Ovary (tissue), 9 donors: ENCODE data around the gene SUPT4H1. TPM values are rescaled to one million over a fixed set of nuclear protein-coding genes. Genes with fewer than 3 reads are reported as not detected.

Source experiments
- DNase-seq, 5 donors: peaks; one replicate each; pipeline ENCODE4 v3.0.0-alpha.2; 2019 to 2020
- H3K27ac ChIP-seq, 2 donors: fragments of 200-600 bp; one replicate each; pipeline versions ENCODE4 v1.5.1 to v1.8.0; 2019 to 2022
- H3K27me3 ChIP-seq: fragments of 200-600 bp; one replicate; pipeline ENCODE4 v1.8.0; 2022
- H3K36me3 ChIP-seq: fragments of 200-600 bp; sonication (generic); one replicate; pipeline ENCODE4 v1.5.1; 2019
- H3K4me1 ChIP-seq: one replicate; pipeline ENCODE4 v1.8.1; 2013; ENCODE audit warnings: mild to moderate bottlenecking, moderate library complexity; ENCODE audit not compliant: insufficient read depth
- H3K4me3 ChIP-seq: fragments of 200-600 bp; sonication (generic); one replicate; pipeline ENCODE4 v1.5.1; 2017
- H3K9me3 ChIP-seq, 2 donors: fragments of 200-600 bp in 1 of 2; sonication (generic) in 1 of 2; one replicate each; pipeline versions ENCODE4 v1.5.1 to v1.8.1; 2013 to 2019; ENCODE audit warnings: mild to moderate bottlenecking in 1 of 2, moderate library complexity in 1 of 2
- EP300 ChIP-seq: sonication (generic); formaldehyde crosslinking; IDR thresholded peaks from one replicate; pipeline ENCODE4 v1.6.1; 2017; ENCODE audit warnings: antibody characterized with exemption
- POLR2A ChIP-seq: fragments of 450-650 bp; IDR thresholded peaks from one replicate; pipeline ENCODE4 v1.6.1; 2017; ENCODE audit warnings: antibody characterized with exemption, mild to moderate bottlenecking, moderate library complexity
- WGBS, 3 donors: extraction: QIAGEN DNeasy Blood & Tissue Kit in 1 of 3; methylation state at CpG; one replicate each; pipeline versions ENCODE4 v1.1.5 to v1.1.7; 2013 to 2017; 5-methylcytosine and 5-hydroxymethylcytosine counted together
- intact Hi-C, 4 donors: fragments of 100-400 bp; cut with DNase I; formaldehyde crosslinking; loops; one replicate each; pipeline versions ENCODE4 v1.11.0 to v1.15.1; 2022 to 2023
- polyA plus RNA-seq, 2 donors: library from polyadenylated mRNA; stranded (reverse); fragments of 200-250 nt in 1 of 2; fragments of 350-450 nt in 1 of 2; fragmentation: Illumina TruSeq in 1 of 2; extraction: RNeasy Lipid Tissue Mini Kit (QIAGEN cat#74804) in 1 of 2; gene quantifications; one replicate each; pipeline ENCODE4 v1.2.3, GENCODE V29; 2013 to 2014
- total RNA-seq, 7 donors: library from RNA; depleted of rRNA in 2 of 7; stranded (reverse); fragments of >200 nt in 2 of 7; fragmentation: NEBNext Ultra II Directional in 3 of 7; extraction: Animal tissue kit (Norgen Biotek cat#: 25700) in 3 of 7; gene quantifications; one replicate each; pipeline versions ENCODE4 v1.1.0 to v1.2.4, GENCODE V29; 2016 to 2023
- TF ChIP-seq, protein P1 (sequence below), 3 donors: fragments of 450-650 bp in 2 of 3; fragments of 200-600 bp in 1 of 3; IDR thresholded peaks; one replicate each; pipeline versions ENCODE4 v1.5.1 to v1.8.0; 2016 to 2022; ENCODE audit warnings: antibody characterized with exemption in 3 of 3, mild to moderate bottlenecking in 1 of 3
- donor health status: DM: no; HTN: no; CAD: no; lungs with moderate emphysema.
- donor health status: DM: no; HTN: no; CAD: no.
- donor health status: Bipolar disorder and iron deficiency.
- donor health status: DM: yes; HTN: yes; CAD: no.
- donor health status: DM: no; HTN: no; CAD: no.
- donor health status: DM: yes; HTN: yes; CAD: no.

The SUPT4H1 gene
- total and polyA plus RNA-seq, 9 donors = 43.7 to 182 (median 66.0) TPM

DNA sequence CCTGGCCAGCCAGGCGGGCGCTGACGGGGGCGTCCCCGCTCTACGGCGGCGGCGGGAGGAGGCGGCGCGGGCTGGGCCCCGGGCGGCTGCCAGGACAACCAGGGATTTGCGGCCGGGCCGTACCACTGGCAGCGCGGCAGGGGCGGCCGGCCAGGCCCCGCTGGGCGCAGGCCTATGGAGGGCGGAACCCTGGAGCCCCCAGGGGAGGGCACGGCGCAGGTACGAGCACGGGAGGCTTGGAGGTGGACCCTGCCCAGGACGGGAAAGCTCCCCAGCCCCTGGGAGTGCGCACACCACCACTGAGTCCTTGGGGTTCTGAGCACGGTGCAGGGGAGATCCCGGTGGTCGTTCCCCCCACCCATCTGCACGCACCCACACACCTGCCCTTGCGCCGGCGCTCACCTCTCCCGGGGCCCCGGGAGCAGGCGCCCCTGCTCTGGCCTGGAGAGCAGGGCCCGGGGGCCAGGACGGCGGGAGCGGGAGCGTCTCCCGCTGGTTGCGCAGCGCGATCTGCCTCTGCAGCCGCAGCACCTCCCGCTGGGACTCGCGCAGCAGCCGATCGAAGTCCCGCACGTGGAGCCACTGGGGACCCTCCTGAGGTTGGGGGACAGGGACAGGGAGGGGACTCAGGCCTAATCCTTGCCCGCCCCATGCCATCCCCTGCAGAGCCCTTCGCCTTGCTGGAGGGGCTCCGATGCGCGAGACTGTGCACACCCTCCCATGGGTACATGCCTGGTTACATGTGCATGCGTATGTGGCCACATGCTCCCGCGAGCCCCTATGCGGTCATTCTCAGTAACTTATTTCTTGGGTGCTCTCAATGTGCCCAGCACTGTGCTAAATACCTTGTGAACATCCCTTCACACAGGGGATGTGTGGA is 27.4 kb downstream of the SUPT4H1 start:
- intact Hi-C loops = no loop called here

DNA sequence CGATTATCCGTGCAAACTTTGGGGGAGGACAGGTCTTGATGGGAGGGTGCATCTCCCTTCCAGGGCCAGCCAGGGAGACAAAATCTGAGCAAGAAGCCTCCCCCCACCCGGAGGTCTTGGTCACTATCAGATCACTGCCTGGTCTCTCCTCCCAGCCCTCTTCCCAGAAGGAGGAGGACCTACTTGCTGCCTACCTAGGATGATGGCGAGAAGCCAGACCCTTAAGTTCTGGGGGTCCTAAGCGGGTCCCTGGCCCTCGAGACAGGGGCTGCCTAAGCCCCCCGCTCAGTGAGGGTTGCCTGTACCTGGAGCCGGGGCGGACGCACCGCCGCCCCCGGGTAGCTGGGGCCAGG is 28.0 kb downstream of the SUPT4H1 start:
- DNase-seq = no peak
- intact Hi-C loops = no loop called here

More for the DNA sequence above, 27.4 kb downstream of the SUPT4H1 start:
- Histone ChIP-seq H3K27ac (peak overlapping the region; percentile 46 to 67), H3K9me3 (no peaks in the 10 kb centered on the region), H3K27me3 (no peaks in the 10 kb centered on the region), H3K4me3 (peak overlapping the region; percentile 61), H3K4me1 (peaks cover 8% of the 10 kb centered on the region), H3K36me3 (no peaks in the 10 kb centered on the region)
- WGBS, 3 donors = 3 to 7% (median 3%) methylated on average over 43 to 66 of the region's 66 CpGs
- peak; percentile 47 to 82 (median 68) for DNase-seq
- TF ChIP-seq EP300 (no peak), POLR2A (no peak)
- TF ChIP-seq, protein P1, sequence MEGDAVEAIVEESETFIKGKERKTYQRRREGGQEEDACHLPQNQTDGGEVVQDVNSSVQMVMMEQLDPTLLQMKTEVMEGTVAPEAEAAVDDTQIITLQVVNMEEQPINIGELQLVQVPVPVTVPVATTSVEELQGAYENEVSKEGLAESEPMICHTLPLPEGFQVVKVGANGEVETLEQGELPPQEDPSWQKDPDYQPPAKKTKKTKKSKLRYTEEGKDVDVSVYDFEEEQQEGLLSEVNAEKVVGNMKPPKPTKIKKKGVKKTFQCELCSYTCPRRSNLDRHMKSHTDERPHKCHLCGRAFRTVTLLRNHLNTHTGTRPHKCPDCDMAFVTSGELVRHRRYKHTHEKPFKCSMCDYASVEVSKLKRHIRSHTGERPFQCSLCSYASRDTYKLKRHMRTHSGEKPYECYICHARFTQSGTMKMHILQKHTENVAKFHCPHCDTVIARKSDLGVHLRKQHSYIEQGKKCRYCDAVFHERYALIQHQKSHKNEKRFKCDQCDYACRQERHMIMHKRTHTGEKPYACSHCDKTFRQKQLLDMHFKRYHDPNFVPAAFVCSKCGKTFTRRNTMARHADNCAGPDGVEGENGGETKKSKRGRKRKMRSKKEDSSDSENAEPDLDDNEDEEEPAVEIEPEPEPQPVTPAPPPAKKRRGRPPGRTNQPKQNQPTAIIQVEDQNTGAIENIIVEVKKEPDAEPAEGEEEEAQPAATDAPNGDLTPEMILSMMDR (IDR thresholded peaks at IDR 0.05) = no peak

DNA sequence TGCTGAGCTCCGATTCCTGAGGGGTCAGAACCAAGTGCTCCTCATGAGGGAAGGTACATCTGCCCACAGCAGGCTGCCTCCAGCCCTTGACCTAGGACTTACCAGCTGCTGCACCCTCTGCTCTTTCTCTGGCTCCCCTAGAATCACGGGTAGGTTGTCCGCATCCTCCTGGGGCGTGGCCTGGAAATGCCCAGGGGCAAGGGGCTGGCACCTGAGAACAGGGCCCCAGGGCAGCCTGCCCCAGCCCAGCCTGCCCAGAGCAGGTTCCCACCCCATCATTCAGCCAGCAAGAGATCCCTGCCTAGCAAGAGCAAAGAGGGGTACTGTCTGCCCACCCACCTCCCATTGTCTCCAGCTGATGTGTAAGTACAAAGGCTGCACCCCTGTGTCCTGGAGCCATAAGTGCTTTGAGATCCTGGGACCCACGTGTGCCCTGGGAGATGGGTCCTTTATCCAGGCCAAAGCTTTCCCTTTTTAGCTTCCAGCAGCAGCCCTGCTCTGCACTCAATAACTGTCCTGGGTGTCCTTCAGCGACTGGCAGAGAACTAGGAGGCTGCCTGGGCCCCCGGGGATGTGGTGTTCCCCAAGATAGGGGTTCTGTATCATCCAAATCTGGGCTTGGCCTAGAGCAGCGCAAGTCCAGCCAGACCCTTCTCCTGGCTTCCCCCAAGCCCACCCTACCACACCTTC is 28.5 kb downstream of the SUPT4H1 start:
- Histone ChIP-seq H3K27ac (peak overlapping the region in 1 of 2 donors; percentile 67), H3K4me1 (peaks cover 8% of the 10 kb centered on the region), H3K27me3 (no peaks in the 10 kb centered on the region), H3K36me3 (no peaks in the 10 kb centered on the region), H3K4me3 (peak overlapping the region; percentile 61), H3K9me3 (no peaks in the 10 kb centered on the region)
- intact Hi-C loops = no loop called here
- 52 to 62% (median 53%) methylated on average over 8 of the region's 8 CpGs for WGBS, 3 donors
- no peak for DNase-seq
- TF ChIP-seq, protein P1 (IDR thresholded peaks at IDR 0.05) = no peak
- TF ChIP-seq POLR2A = no peak
- no peak for TF ChIP-seq EP300

More for the DNA sequence above, 28.0 kb downstream of the SUPT4H1 start:
- H3K27me3 ChIP-seq = no peaks in the 10 kb centered on the region
- no peak for TF ChIP-seq EP300
- no peak for TF ChIP-seq POLR2A
- TF ChIP-seq, protein P1 (IDR thresholded peaks at IDR 0.05) = no peak
- peak overlapping the region; percentile 61 for H3K4me3 ChIP-seq
- peaks cover 8% of the 10 kb centered on the region for H3K4me1 ChIP-seq
- 2 to 3% (median 3%) methylated on average over 13 of the region's 13 CpGs for WGBS, 3 donors
- peak overlapping the region; percentile 46 to 67 for H3K27ac ChIP-seq
- no peaks in the 10 kb centered on the region for H3K36me3 ChIP-seq
- H3K9me3 ChIP-seq = no peaks in the 10 kb centered on the region

DNA sequence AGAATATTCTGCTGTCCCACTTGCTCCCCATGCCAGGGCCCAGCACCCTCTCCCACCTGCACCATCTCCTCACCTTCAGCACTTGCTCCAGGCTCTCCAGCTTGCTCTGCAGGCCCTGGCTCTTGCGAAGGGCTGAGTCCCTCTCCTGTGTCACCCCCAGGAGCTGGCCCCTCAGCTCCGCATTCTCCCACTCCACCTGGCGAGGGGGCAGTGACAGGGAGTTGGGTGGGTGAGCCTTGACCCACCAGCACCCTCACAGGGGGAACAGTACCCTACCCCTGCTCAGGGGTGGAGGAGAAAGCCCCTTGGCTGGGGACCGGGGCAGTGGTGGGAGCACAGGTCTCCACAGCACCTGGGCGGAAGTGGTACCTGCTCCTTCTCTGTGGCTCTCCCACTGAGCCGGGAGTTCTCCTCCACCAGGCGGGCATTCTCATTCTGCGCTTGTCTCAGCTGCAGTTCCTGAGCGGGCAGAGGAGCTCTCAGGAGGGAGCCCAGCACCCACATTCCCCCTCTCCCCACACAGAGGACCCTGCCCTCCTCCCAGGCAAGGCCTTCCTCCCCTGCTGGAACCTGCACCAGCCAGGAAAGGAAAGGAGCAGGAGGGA is 29.3 kb downstream of the SUPT4H1 start:
- intact Hi-C loops = no loop called here
- WGBS, 3 donors = 95 to 96% (median 96%) methylated on average over 9 of the region's 9 CpGs
- Histone ChIP-seq H3K4me3 (no peak overlapping the region), H3K27me3 (no peaks in the 10 kb centered on the region), H3K9me3 (no peaks in the 10 kb centered on the region), H3K27ac (no peak overlapping the region), H3K36me3 (no peaks in the 10 kb centered on the region), H3K4me1 (peaks cover 8% of the 10 kb centered on the region)
- DNase-seq = no peak
- TF ChIP-seq POLR2A (no peak), EP300 (no peak)
- TF ChIP-seq, protein P1 (IDR thresholded peaks at IDR 0.05) = no peak
